Activated T-cell treated with anti-CD3 and anti-CD28 coated beads, Interleukin-2, amount 50 U/mL, for 1 hour (primary cell): ENCODE measurements around the gene NRSN1.

Experiments used
- DNase-seq: peaks from one replicate; pipeline ENCODE4 v3.0.0-alpha.2; 2020

Gene NRSN1

GRCh38 chr6:24145690-24146131 is 19.7 kb downstream of the NRSN1 start:
- no peak for DNase-seq

GRCh38 chr6:24146871-24147270 is 20.9 kb downstream of the NRSN1 start:
- DNase-seq = no peak

DNA sequence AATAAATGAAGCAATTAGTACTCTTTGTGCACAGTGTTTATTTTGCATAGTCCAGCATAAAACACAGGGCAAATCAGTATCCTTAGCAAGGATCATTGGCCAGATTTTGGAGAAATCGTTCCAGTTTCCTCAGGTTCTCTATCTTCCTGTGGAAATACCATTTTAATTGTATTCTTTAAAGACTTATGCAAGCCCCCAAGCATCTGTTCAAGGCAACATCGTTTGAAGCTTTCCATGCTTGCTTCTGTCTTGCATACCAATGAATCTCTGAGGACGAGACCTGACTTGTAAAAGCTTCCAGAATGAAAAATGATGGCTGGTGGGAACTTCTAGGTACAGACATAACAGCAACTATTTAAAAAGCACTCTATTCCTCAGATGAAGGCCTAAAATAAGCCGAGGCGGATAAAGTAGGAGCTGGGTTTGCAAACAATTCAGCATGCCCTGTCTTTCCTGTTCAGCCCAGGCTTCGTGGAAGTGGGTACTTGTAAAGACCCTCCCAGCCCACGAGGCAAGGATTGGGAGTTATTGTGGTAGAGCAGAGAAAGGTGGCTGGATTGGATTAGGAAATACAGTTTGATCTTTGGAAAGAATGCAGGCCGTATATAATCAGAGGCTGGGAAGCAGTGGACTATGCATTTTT is 21.6 kb downstream of the NRSN1 start:
- no peak for DNase-seq

GRCh38 chr6:24148154-24148570 is 22.1 kb downstream of the NRSN1 start:
- DNase-seq = no peak

DNA sequence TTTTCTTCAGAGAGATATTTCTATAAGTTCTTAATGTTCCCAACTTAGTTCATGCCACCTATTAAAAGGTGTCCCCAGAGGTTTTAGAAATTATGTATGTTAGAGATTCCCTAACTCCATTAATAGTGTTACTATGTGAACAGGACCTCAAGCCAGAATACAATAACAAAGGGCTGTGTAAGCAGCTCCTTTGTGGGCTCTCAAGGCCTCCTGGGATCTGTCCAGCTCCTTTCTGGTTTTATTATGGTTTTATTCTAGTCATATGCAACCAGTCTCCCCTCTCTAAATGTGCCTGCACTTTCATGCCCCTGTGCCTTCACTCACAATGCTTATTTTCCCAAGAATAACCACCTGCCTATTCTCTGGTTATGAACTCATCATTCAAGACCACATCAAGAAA is 22.7 kb downstream of the NRSN1 start:
- DNase-seq = no peak

- DNase-seq = no peak
Measured at GRCh38 chr6:24149296-24149695, 23.3 kb downstream of the NRSN1 start.

DNA sequence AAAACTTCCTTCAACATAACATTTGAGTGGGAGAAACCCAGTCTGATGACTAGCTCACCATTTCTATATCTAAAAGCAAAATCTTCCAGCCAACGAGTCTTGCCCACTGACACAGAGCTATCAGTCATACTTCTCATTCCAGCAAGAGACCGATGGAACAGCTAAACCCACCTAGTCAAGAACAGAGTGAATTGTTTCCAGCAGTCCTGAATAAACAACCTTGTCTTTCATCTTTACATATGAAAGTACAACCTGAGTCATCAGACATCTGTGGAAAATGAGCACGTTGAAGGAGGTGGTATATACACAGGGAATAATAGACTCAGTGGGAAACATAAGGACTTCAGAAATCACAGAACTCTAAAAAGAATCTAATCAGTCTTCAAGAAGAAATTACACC is 23.8 kb downstream of the NRSN1 start:
- DNase-seq = no peak

DNA sequence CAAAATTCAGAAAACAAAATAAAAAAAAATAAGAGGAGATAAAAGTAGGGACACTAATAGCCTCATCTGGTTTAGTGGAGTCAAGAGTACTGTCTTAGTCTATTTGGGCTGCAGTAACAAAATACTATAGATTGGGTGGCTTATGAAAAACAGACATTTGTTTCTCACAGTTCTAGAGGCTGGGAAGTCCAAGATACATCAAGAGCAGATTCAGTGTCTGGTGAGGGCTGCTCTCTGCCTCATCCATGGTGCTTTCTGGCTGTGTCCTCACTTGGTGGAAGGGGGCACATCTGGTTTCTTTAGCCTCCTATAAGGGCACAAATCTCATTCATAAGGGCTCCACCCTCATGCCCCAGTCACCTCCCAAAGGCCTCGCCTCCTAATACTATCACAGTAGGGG is 26.0 kb downstream of the NRSN1 start:
- no peak for DNase-seq

DNA sequence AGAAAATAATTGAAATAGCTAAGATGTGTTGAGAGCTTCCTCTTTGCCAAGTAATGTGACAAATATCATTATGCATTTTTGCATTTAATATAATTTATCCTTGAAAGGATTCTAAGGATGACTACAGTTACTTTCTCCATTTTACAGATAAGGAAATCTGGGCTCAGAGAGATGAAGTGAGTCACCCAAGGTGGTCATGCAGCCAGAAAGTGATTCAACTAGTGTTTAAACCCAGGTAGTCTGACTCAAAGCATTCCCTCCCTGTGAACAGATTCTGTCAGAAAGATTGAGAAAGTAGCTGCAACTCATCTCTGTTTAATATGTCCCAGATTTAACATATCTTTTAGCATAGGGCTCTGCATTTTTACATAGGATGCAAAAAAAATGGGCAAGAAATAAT is 28.1 kb downstream of the NRSN1 start:
- no peak for DNase-seq

- DNase-seq = no peak
Measured at GRCh38 chr6:24157886-24158285, 31.9 kb downstream of the NRSN1 start.

DNA sequence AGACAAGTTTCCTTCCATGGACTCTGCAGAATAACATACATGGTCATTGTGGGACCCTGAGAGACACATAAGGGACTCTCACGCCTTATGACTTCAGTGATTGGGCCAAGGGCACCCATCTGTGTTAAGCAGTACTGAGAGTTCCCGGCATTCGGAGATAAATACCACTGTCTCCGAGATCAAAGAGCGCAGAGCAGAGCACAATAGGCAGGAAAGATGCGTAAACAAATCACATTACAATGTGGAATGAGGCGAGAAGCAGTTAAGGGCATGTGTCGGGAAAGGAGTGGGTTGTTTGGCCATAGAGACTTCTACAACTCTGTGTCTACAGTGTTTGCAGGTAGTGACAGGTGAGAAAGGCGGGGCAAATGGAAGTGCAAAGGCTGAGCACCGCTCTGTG is 57.6 kb downstream of the NRSN1 start:
- DNase-seq = no peak

GRCh38 chr6:24186349-24186748 is 60.3 kb downstream of the NRSN1 start:
- no peak for DNase-seq

DNA sequence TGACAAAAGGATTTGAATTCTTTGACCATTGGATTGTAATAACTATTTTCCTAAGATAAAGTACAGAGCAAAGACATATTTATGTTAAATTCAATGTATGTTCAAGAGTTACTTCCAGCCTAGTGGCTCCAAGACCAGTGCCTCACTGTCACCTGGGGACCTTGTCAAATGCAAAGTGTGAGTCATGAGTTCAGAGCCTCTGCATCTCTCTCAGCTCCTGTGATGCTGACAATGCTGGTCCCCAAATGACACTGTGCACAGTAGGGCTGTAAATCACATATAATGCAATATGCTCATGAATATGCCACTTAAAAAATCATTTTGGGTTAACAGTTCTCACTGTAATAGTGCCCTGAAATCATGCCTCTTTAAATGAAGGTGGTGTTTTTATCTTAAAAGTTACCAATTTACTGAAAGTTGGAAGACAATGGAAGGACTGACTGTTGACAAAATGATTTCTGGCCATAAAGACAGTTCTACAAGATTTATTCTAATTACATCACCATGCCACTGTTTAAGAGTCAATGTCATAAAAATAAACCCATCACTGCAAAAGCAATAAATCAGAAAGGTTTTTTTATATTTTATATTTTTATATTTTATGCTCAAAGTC is 62.1 kb downstream of the NRSN1 start:
- DNase-seq = no peak

GRCh38 chr6:24188578-24189080 is 62.6 kb downstream of the NRSN1 start:
- no peak for DNase-seq

GRCh38 chr6:24191346-24191745 is 65.3 kb downstream of the NRSN1 start:
- DNase-seq = no peak

DNA sequence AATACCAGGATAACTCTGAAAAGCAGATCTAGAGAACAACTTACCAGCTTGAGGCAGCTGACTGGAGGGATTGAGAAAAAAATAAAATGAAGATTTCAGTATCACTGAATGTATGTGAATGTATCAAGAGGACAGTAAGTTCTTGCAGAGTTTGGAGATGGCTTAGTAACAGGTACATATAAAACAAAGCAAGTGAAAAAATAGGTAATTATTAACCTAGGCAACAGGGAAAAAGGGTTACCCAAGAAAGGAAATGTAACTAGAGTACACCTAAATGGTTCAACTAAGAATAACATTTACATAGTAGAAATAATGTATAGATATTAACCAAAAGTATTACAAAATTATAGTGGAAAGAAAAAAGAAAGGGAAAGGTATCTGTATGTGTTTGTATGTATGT is 67.3 kb downstream of the NRSN1 start:
- no peak for DNase-seq

DNA sequence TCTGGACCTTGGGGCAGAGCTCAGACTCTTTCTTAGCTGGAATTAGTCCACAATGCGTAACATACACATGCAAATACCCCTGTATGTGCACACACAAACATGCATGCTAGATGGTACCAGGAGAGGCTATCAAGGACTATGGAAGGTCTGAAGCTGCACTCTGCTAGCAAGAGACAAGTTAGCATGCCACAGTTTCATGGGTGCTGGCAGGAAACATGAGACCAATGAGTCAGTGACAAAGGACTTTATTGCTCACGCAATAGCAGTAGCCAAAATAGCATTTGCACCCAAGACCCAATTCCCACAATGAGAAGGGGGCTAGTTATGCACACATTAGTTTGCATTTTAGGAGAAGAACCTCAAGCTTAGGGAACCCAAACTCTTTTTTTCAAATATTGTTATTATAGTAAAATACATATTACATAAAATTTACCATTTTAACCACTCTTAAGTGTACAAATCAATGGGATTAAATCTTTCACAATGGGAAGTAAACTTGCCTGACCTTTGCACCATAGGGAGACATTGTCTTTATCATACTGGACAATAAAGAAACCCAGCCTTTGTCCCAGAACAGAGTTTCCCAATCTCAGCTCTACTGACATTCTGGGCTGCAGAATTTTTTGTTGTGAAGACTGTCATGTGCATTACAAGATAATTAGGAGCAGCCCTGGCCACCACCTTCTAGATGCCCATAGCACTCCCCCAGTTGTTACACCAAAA is 69.1 kb downstream of the NRSN1 start:
- no peak for DNase-seq

DNA sequence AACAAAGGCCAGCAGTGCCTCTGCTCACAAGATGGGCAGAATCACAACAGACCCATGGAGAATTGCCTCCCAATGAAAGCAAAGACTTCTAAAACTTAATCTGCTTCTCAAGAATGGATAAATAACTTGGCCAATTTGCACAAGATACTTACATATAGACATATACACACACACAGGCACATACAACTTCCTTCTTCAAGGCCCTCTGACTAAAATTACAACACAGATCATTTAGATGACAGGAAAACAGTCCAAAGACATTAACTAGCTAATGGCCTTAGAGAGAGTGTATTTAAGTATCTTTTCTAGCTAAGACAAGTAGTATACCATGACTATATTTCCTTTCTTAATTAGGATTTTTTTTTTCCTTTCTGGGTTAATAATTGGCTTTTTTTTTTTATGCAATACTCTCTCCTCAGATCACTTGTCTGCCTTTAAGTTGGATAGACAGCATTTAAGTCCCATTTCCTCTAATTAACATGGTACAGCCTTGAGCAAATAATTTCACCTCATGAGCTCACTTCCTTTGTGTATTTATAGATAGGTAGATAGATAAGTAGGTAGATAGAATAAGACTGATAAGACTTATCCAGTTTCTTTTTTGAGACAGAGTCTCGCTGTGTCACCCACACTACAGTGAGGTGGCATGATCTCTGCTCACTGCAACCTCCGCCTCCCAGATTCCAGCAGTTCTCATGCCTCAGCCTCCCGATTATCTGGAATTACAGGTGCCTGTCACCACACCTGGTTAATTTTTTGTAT is 70.0 kb downstream of the NRSN1 start:
- DNase-seq = no peak
